Activated naive CD8-positive, alpha-beta T cell treated with anti-CD3 and anti-CD28 coated beads, Interleukin-2, amount 50 U/mL, for 24 hours (primary cell): ENCODE results near the gene CHMP2A.
A peak's percentile ranks its signal among the peaks of the same experiment; 100 is the strongest.
"Not testable (repeated sequence)": the region's sequence is repeated elsewhere in the genome, so short reads cannot be mapped to it uniquely, and the experiment has no call there.

Source experiments
- ATAC-seq: fragments of 150-1000 bp; cut with Tn5 transposase; one replicate; pipeline ENCODE4 v1.10.0; 2021
- DNase-seq: peaks from one replicate; pipeline ENCODE4 v3.0.0; 2021
- H3K27ac Mint-ChIP-seq: one replicate; pipeline ENCODE4 v1.8.0; 2021; ENCODE audit warnings: mild to moderate bottlenecking, mixed read lengths
- H3K27me3 Mint-ChIP-seq: one replicate; pipeline ENCODE4 v1.8.0; 2021; ENCODE audit warnings: mixed read lengths
- H3K36me3 Mint-ChIP-seq: one replicate; pipeline ENCODE4 v1.8.0; 2021; ENCODE audit warnings: low read depth, mixed read lengths
- H3K4me1 Mint-ChIP-seq: one replicate; pipeline ENCODE4 v1.8.0; 2021; ENCODE audit warnings: mixed read lengths
- H3K4me3 Mint-ChIP-seq: one replicate; pipeline ENCODE4 v1.8.0; 2021; ENCODE audit warnings: mild to moderate bottlenecking, moderate library complexity, mixed read lengths
- H3K9me3 Mint-ChIP-seq: one replicate; pipeline ENCODE4 v1.8.0; 2021; ENCODE audit warnings: mixed read lengths

CHMP2A gene

DNA sequence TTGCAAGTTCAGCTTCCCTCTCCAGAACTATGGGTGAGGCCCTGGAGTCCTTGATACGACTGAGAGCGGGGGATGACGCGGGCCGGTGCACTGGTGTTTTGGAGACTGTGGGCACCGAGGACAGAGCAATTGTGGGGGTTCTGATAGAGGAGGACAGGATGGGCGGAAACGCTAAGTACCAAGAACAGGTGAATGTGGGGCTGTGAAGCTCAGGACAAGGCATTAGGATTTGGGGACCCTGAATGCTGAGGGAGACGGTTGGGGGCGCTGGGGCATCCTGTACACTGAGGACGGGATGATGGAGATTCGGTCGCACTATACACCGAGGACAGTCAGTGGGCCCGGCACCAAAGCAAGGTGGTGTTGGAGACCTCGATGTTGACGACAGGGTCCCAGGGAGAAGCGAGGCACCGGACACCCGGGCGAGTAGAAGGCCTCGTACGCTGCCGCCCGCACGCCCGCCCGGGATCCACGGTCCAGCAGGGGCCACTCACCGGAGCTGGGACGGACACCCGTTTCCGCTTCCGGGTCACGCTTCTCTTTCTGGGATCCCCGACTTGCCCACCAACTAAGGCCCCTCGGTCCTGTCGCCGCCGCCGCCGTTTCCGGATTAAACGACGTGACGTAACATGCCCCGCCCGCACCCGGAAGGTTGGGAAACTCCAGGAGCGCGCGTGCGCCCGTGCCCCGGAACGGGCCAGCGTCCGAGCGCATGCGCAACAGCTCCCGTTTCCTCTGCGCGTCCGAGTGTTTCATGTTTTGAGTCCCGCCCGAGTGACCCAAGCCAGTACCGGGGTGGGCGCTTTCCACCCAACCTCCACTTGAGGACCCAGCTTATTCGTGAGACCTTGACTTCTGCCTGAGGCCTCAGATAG, at the start of gene CHMP2A:
TSS of gene CHMP2A (minus strand) at position 612 of the 875 bp plus-strand sequence. CDS start 893 bp downstream, outside the sequence.
- Mint-ChIP-seq H3K27ac (peak within 1 kb of the TSS; percentile 98), H3K4me3 (peak within 1 kb of the TSS; percentile 99), H3K27me3 (peaks cover 2% of the 10 kb centered on the region), H3K36me3 (peaks cover 69% of the 10 kb centered on the region), H3K4me1 (peaks cover 62% of the 10 kb centered on the region), H3K9me3 (no peaks in the 10 kb centered on the region)
- ATAC-seq (peak; percentile 50), DNase-seq (peak; percentile 99)

- H3K4me3 Mint-ChIP-seq, result no peak overlapping the region
- no peaks in the 10 kb centered on the region for H3K27me3 Mint-ChIP-seq
- H3K36me3 Mint-ChIP-seq, result peaks cover 11% of the 10 kb centered on the region
- no peaks in the 10 kb centered on the region for H3K9me3 Mint-ChIP-seq
- H3K27ac Mint-ChIP-seq, result no peak overlapping the region
- DNase-seq (no peak), ATAC-seq (no peak)
- peaks cover 2% of the 10 kb centered on the region for H3K4me1 Mint-ChIP-seq
Measured at GRCh38 chr19:58586133-58586765, 31.3 kb upstream of the CHMP2A start.

DNA sequence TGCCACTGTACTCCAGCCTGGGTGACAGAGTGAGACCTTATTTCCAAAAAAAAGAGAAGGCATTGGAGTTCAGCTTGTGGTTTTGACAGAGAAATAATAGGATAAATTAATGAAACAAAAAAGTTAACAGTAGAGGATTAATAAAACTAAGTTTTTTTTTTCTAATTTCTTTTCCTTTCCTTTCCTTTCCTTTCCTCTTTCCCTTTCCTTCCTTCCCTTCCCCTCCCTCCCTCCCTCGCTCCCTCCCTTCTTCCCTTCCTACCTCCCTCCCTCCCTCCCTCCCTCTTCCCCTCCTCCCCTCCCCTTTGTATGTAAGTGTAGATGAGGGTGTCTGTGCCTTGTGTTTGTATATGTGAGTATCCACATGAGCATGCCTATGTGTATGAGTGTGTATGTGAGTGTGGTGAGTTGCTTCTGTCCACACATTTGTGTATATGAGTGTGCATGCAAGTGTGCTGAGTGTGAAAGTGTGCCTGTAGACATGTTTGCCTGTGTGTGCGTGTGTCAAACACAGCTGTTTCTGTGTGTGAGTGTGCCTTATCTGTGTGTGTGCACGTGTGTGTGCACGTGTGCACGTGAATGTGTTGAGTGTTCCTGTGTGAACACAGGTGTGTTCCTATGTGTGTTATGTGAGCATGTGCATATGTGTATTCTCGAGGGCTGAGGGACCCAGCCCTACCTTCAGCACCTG, 30.7 kb upstream of the CHMP2A start:
- ATAC-seq, result no peak
- Mint-ChIP-seq H3K9me3 (no peaks in the 10 kb centered on the region), H3K4me1 (peaks cover 7% of the 10 kb centered on the region), H3K27ac (no peak overlapping the region), H3K27me3 (no peaks in the 10 kb centered on the region), H3K4me3 (no peak overlapping the region), H3K36me3 (peaks cover 13% of the 10 kb centered on the region)
- DNase-seq, result no peak

- Mint-ChIP-seq H3K4me1 (peaks cover 8% of the 10 kb centered on the region), H3K27ac (no peak overlapping the region), H3K9me3 (no peaks in the 10 kb centered on the region), H3K36me3 (peaks cover 13% of the 10 kb centered on the region), H3K27me3 (no peaks in the 10 kb centered on the region), H3K4me3 (no peak overlapping the region)
- DNase-seq (no peak), ATAC-seq (no peak)
Measured at GRCh38 chr19:58584498-58585441, 29.9 kb upstream of the CHMP2A start.

DNA sequence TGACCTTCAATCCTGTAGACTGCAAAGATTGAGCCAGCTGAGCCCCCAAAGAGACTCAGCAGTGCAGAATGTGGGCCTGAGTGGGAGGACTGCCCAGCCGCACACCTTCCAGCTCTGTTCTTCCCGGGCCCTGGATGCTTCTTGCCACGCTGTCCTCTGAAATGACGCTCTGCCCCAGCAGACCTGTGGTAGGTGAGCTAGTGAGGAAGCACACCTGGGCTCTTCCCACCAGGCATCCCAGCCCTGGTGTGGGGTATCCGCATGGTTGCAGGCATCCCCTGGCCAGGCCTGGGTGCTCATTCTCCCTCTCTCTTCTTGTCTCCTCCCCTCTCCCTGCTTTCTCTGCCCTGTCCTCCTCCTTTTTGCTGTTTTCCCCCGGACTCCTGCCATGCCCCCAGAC, 28.1 kb upstream of the CHMP2A start:
- no peaks in the 10 kb centered on the region for H3K27me3 Mint-ChIP-seq
- H3K4me3 Mint-ChIP-seq, result no peak overlapping the region
- H3K4me1 Mint-ChIP-seq, result peaks cover 25% of the 10 kb centered on the region
- no peak overlapping the region for H3K27ac Mint-ChIP-seq
- no peaks in the 10 kb centered on the region for H3K9me3 Mint-ChIP-seq
- peaks cover 13% of the 10 kb centered on the region for H3K36me3 Mint-ChIP-seq
- DNase-seq, result no peak
- no peak for ATAC-seq

- ATAC-seq, result peak; percentile 90
- DNase-seq, result peak; percentile 92
- Mint-ChIP-seq H3K4me3 (no peak overlapping the region), H3K36me3 (peaks cover 14% of the 10 kb centered on the region), H3K4me1 (peaks cover 35% of the 10 kb centered on the region), H3K27ac (peak overlapping the region; percentile 44), H3K27me3 (no peaks in the 10 kb centered on the region), H3K9me3 (no peaks in the 10 kb centered on the region)
Measured at GRCh38 chr19:58581227-58582141, 26.6 kb upstream of the CHMP2A start.

GRCh38 chr19:58579473-58580142, 24.7 kb upstream of the CHMP2A start:
- Mint-ChIP-seq H3K36me3 (peaks cover 14% of the 10 kb centered on the region), H3K9me3 (no peaks in the 10 kb centered on the region), H3K27ac (no peak overlapping the region), H3K4me3 (no peak overlapping the region), H3K4me1 (peaks cover 42% of the 10 kb centered on the region), H3K27me3 (no peaks in the 10 kb centered on the region)
- no peak for ATAC-seq
- no peak for DNase-seq

- Mint-ChIP-seq H3K27ac (peak overlapping the region; percentile 75), H3K9me3 (no peaks in the 10 kb centered on the region), H3K4me1 (peaks cover 51% of the 10 kb centered on the region), H3K36me3 (peaks cover 15% of the 10 kb centered on the region), H3K4me3 (peak overlapping the region; percentile 13), H3K27me3 (peaks cover 2% of the 10 kb centered on the region)
- no peak for DNase-seq
- ATAC-seq, result peak; percentile 15
Measured at GRCh38 chr19:58578012-58578925, 23.4 kb upstream of the CHMP2A start.

- Mint-ChIP-seq H3K4me1 (peaks cover 53% of the 10 kb centered on the region), H3K27ac (peak overlapping the region; percentile 75), H3K36me3 (peaks cover 10% of the 10 kb centered on the region), H3K4me3 (peak overlapping the region; percentile 8)
- ATAC-seq, DNase-seq, H3K9me3 Mint-ChIP-seq, H3K27me3 Mint-ChIP-seq: not testable (repeated sequence)
Measured at GRCh38 chr19:58577581-58577980, 22.7 kb upstream of the CHMP2A start.

DNA sequence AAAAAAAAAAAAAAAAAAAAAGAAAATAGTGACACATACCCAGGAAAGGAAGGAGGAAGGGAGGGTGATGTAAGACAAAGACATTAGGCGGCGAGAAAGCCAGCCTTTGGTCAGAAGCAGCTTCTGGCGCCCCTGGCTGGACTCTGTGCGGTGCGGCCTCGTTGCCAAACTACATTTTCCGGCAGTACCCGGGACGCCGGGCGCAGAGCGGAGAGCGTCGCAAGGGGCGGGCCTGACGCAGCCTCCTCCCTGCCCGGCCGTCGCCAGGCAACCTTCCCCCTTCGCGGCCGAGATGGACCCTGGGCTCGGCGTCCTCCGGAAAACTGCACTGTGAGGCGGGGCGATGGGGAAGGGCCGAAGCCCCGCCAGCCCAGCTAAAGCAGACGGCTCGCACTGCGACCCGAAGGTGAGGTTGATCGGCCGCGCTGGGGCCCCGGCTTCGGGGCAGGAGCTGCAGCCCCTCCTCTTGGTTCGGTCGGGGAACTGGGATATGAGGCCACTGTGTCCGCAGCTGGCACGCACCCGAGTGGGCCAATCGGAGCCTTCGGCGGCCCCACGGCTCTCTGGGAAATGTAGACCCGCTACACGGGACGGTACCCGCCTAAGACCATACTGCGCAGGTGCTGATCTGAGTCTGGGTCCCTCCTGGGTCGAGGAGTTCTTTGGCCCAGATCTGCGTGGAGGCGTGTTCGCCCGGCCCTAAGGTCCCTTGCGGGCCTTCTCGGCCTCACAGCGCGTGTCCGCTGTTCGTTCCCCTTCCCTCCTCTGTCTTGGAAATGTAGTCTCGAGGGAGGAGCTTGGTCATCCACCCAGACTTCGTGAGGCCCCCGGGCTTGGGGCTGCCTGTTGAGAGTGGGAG, 20.5 kb upstream of the CHMP2A start:
- peaks cover 57% of the 10 kb centered on the region for H3K4me1 Mint-ChIP-seq
- no peaks in the 10 kb centered on the region for H3K9me3 Mint-ChIP-seq
- DNase-seq (peak; percentile 85), ATAC-seq (peak; percentile 48)
- H3K36me3 Mint-ChIP-seq, result peaks cover 12% of the 10 kb centered on the region
- peak overlapping the region; percentile 95 for H3K4me3 Mint-ChIP-seq
- H3K27me3 Mint-ChIP-seq, result peaks cover 4% of the 10 kb centered on the region
- H3K27ac Mint-ChIP-seq, result peak overlapping the region; percentile 100

GRCh38 chr19:58573658-58574164, 18.8 kb upstream of the CHMP2A start:
- Mint-ChIP-seq H3K4me1 (peaks cover 46% of the 10 kb centered on the region), H3K36me3 (peaks cover 14% of the 10 kb centered on the region), H3K27me3 (peaks cover 4% of the 10 kb centered on the region), H3K9me3 (no peaks in the 10 kb centered on the region), H3K27ac (peak overlapping the region; percentile 100), H3K4me3 (peak overlapping the region; percentile 95)
- ATAC-seq (no peak), DNase-seq (no peak)
